HepG2 (cell line): Measurements from ENCODE around the gene CUL4A.

Experiments
- CEBPZ ChIP-seq: IDR thresholded peaks from 2 replicates; pipeline ENCODE4 v1.6.1; 2012; ENCODE audit warnings: low read length, improper control_type of control experiment
- CHD4 ChIP-seq: fragments of 200-600 bp; sonication (generic); IDR thresholded peaks from 2 replicates; pipeline ENCODE4 v1.7.0; 2017; ENCODE audit warnings: mild to moderate bottlenecking, low read length, borderline replicate concordance
- CTCF ChIP-seq: sonication (generic); formaldehyde crosslinking; IDR thresholded peaks from 2 replicates; pipeline ENCODE4 v1.5.0; 2020; ENCODE audit warnings: mild to moderate bottlenecking, missing genetic modification reagents, moderate library complexity
- FOXM1 ChIP-seq: sonication (generic); formaldehyde crosslinking; IDR thresholded peaks from 2 replicates; pipeline ENCODE4 v1.5.0; 2020; ENCODE audit warnings: missing genetic modification reagents
- KLF9 ChIP-seq: IDR thresholded peaks from 2 replicates; pipeline ENCODE4 v1.6.1; 2016; ENCODE audit warnings: low read depth
- MYC ChIP-seq: sonication (generic); formaldehyde crosslinking; IDR thresholded peaks from 2 replicates; pipeline ENCODE4 v1.9.0; 2021; ENCODE audit warnings: missing genetic modification reagents, borderline replicate concordance
- NCOR1 ChIP-seq: fragments of 200-600 bp; sonication (generic); IDR thresholded peaks from 2 replicates; pipeline ENCODE4 v1.7.0; 2017; ENCODE audit warnings: antibody characterized with exemption, low read length, borderline replicate concordance
- NR2F1 ChIP-seq, 2 experiments: fragments of 450-650 bp in 1 of 2; formaldehyde crosslinking in 1 of 2; IDR thresholded peaks; 2 replicates each; pipeline versions ENCODE4 v1.5.0 to v1.6.1; 2016 to 2020; ENCODE audit warnings: mild to moderate bottlenecking in 1 of 2, missing compliant biosample characterization in 1 of 2, missing genetic modification reagents in 1 of 2, moderate library complexity in 1 of 2
- PAX8 ChIP-seq: sonication (generic); formaldehyde crosslinking; IDR thresholded peaks from 2 replicates; pipeline ENCODE4 v1.8.0; 2022; ENCODE audit warnings: mild to moderate bottlenecking, missing genetic modification reagents, borderline replicate concordance
- ZBTB20 ChIP-seq: sonication (generic); formaldehyde crosslinking; IDR thresholded peaks from 2 replicates; pipeline ENCODE4 v1.8.1; 2023; ENCODE audit warnings: missing genetic modification reagents, low read depth, mild to moderate bottlenecking, borderline replicate concordance
- ZBTB26 ChIP-seq: IDR thresholded peaks from 2 replicates; pipeline ENCODE4 v1.6.1; 2016; ENCODE audit warnings: missing compliant biosample characterization, missing genetic modification reagents, borderline replicate concordance
- ZNF263 ChIP-seq: sonication (generic); formaldehyde crosslinking; IDR thresholded peaks from 2 replicates; pipeline ENCODE4 v1.4.0; 2020; ENCODE audit warnings: missing genetic modification reagents
- ZZZ3 ChIP-seq: sonication (generic); formaldehyde crosslinking; IDR thresholded peaks from 2 replicates; pipeline ENCODE4 v1.4.0; 2020; ENCODE audit warnings: missing genetic modification reagents, mild to moderate bottlenecking, borderline replicate concordance
- TF ChIP-seq, protein P1 (sequence below): sonication (generic); formaldehyde crosslinking; IDR thresholded peaks from 2 replicates; pipeline ENCODE4 v1.4.0; 2020; ENCODE audit warnings: mild to moderate bottlenecking, low read depth, missing genetic modification reagents

- TF ChIP-seq, protein P1, sequence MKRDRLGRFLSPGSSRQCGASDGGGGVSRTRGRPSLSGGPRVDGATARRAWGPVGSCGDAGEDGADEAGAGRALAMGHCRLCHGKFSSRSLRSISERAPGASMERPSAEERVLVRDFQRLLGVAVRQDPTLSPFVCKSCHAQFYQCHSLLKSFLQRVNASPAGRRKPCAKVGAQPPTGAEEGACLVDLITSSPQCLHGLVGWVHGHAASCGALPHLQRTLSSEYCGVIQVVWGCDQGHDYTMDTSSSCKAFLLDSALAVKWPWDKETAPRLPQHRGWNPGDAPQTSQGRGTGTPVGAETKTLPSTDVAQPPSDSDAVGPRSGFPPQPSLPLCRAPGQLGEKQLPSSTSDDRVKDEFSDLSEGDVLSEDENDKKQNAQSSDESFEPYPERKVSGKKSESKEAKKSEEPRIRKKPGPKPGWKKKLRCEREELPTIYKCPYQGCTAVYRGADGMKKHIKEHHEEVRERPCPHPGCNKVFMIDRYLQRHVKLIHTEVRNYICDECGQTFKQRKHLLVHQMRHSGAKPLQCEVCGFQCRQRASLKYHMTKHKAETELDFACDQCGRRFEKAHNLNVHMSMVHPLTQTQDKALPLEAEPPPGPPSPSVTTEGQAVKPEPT: no peak
- no peak for TF ChIP-seq PAX8 (CRISPR knock-in tag)
- no peak for TF ChIP-seq KLF9
- no peak for TF ChIP-seq CEBPZ
- no peak for TF ChIP-seq CTCF
- TF ChIP-seq ZNF263 (CRISPR knock-in tag): no peak
- TF ChIP-seq NR2F1 (CRISPR knock-in tag; IDR thresholded peaks at IDR 0.05): no peak
- no peak for TF ChIP-seq ZZZ3 (CRISPR knock-in tag)
- TF ChIP-seq ZBTB26 (CRISPR knock-in tag): no peak
- no peak for TF ChIP-seq MYC (CRISPR knock-in tag)
- no peak for TF ChIP-seq NCOR1
- TF ChIP-seq CHD4: no peak
- no peak for TF ChIP-seq FOXM1
- TF ChIP-seq ZBTB20 (CRISPR knock-in tag): no peak
Observed at GRCh38 chr13:113196970-113197737, 12.3 kb upstream of the CUL4A start.
